ENCODE data around the gene PRPSAP1. TPM values are rescaled to one million over a fixed set of nuclear protein-coding genes. Genes with fewer than 3 reads are reported as not detected.
A peak's percentile ranks its signal among the peaks of the same experiment; 100 is the strongest.

The PRPSAP1 gene
- total RNA-seq, 1 experiment from 2014 or later = 42.6 TPM

DNA sequence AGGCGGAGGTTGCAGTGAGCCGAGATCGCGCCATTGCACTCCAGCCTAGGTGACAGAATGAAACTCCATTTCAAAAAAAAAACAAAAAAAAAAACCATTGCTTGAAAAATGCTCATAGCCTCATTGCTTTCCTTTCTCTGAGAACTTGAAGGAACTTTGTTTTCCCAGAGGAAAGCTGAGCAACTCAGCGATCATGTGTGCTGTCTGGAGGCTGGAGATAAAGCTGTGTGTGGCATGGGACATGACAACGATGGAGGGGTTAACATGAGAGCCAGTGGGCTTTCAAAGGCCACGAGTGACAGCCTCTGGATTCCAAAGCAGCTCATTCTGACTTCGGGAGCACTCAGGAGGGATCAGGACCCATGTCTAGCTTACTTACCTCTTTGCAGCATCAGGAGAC lies 24.1 kb downstream of the PRPSAP1 start:
- no peaks in the 10 kb centered on the region for H3K9me3 Mint-ChIP-seq (ENCODE audit: low read depth, unreplicated experiment)
- no peak overlapping the region for H3K4me3 Mint-ChIP-seq (ENCODE audit: low read depth, unreplicated experiment)
- no peak for DNase-seq
- H3K36me3 Mint-ChIP-seq (ENCODE audit: insufficient read depth, unreplicated experiment) = peaks cover 13% of the 10 kb centered on the region
- H3K27me3 Mint-ChIP-seq (ENCODE audit: unreplicated experiment) = no peaks in the 10 kb centered on the region
- TF ChIP-seq, protein P1, sequence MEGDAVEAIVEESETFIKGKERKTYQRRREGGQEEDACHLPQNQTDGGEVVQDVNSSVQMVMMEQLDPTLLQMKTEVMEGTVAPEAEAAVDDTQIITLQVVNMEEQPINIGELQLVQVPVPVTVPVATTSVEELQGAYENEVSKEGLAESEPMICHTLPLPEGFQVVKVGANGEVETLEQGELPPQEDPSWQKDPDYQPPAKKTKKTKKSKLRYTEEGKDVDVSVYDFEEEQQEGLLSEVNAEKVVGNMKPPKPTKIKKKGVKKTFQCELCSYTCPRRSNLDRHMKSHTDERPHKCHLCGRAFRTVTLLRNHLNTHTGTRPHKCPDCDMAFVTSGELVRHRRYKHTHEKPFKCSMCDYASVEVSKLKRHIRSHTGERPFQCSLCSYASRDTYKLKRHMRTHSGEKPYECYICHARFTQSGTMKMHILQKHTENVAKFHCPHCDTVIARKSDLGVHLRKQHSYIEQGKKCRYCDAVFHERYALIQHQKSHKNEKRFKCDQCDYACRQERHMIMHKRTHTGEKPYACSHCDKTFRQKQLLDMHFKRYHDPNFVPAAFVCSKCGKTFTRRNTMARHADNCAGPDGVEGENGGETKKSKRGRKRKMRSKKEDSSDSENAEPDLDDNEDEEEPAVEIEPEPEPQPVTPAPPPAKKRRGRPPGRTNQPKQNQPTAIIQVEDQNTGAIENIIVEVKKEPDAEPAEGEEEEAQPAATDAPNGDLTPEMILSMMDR (IDR thresholded peaks at IDR 0.05; ENCODE audit: unreplicated experiment) = no peak
- no peak overlapping the region for H3K27ac Mint-ChIP-seq (ENCODE audit: unreplicated experiment)
- CTCF ChIA-PET = interaction anchor here (0.7 to 0.8 kb wide), 2 partner anchors 25 to 41 kb away, joined by 3 read pairs; no protein-coding TSS in a partner anchor
- intact Hi-C loops (cut with micrococcal nuclease; ENCODE audit: unreplicated experiment) = no loop called here
- peaks cover 19% of the 10 kb centered on the region for H3K4me1 Mint-ChIP-seq (ENCODE audit: low read depth, unreplicated experiment)
- no TSS peak for BruUV-seq (replicated peaks)

DNA sequence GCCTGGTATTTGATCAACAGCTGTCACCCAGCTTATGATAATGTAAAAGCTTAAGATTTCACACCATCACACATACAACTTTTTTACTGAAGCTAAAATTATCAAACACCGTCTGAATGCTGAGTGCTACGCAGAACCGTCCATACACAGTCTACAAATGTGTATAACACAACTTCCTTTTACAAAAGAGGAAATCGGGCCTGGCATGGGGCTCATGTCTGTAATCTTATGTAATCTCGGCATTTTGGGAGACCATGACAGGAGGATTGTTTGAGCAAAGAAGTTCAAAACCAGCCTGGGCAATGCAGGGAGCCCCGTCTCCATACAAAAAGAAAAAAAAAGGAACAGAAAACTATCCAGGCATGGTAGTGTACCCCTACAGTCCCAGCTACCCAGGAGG lies 26.0 kb downstream of the PRPSAP1 start:
- BruUV-seq (replicated peaks) = no TSS peak
- intact Hi-C loops (cut with micrococcal nuclease; ENCODE audit: unreplicated experiment) = no loop called here
- Mint-ChIP-seq H3K27ac (ENCODE audit: unreplicated experiment) (no peak overlapping the region), H3K27me3 (ENCODE audit: unreplicated experiment) (no peaks in the 10 kb centered on the region), H3K4me1 (ENCODE audit: low read depth, unreplicated experiment) (peaks cover 19% of the 10 kb centered on the region), H3K36me3 (ENCODE audit: insufficient read depth, unreplicated experiment) (peaks cover 13% of the 10 kb centered on the region), H3K4me3 (ENCODE audit: low read depth, unreplicated experiment) (no peak overlapping the region), H3K9me3 (ENCODE audit: low read depth, unreplicated experiment) (no peaks in the 10 kb centered on the region)
- DNase-seq = no peak
- TF ChIP-seq, protein P1 (IDR thresholded peaks at IDR 0.05; ENCODE audit: unreplicated experiment) = no peak
- CTCF ChIA-PET = interaction anchor here (0.6 to 1.4 kb wide), 2 partner anchors 26 to 367 kb away, joined by 3 to 4 read pairs; partner anchors contain the start of gene PRPSAP1

DNA sequence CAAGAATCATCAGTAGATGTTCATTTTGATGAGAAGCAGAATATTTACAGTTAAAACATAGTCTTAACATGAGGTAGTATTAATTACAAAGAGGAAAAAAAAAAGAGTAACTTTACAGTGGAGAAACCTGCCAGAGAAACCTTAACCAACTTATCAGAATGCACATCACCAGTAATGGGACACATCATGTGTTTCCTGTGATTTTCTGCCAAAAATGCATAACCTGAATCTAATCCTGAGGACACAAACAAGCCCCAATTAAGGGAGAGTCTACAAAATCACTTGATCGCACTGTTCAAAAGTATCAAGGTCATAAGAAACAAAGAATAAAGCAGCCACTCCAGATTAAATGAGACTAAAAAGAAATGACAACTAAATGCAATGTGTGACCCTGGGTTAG lies 27.4 kb downstream of the PRPSAP1 start:
- no peak overlapping the region for H3K4me3 Mint-ChIP-seq (ENCODE audit: low read depth, unreplicated experiment)
- TSS peak; percentile 8 for BruUV-seq (replicated peaks)
- no peaks in the 10 kb centered on the region for H3K9me3 Mint-ChIP-seq (ENCODE audit: low read depth, unreplicated experiment)
- H3K36me3 Mint-ChIP-seq (ENCODE audit: insufficient read depth, unreplicated experiment) = peaks cover 13% of the 10 kb centered on the region
- H3K27me3 Mint-ChIP-seq (ENCODE audit: unreplicated experiment) = no peaks in the 10 kb centered on the region
- CTCF ChIA-PET = no interaction called here
- intact Hi-C loops (cut with micrococcal nuclease; ENCODE audit: unreplicated experiment) = no loop called here
- DNase-seq = no peak
- H3K27ac Mint-ChIP-seq (ENCODE audit: unreplicated experiment) = no peak overlapping the region
- TF ChIP-seq, protein P1 (IDR thresholded peaks at IDR 0.05; ENCODE audit: unreplicated experiment) = no peak
- peaks cover 10% of the 10 kb centered on the region for H3K4me1 Mint-ChIP-seq (ENCODE audit: low read depth, unreplicated experiment)

DNA sequence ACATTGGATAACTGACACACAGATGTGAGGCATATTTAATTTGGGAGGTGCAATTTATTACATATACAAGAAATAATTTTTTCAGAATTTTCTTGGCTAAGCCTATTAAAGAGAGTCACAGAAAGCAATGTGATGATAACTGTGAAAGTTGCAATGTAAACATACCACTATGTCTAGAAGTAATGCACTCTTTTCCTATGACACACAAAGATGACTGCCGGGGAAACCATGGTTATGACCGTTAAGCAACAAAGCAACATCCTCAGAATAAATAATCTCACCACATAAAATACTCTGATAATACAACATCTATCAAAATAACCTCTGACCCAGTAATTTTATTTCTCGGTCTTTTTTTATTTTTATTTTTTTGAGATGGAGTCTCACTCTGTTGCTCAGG lies 35.1 kb downstream of the PRPSAP1 start:
- H3K4me3 Mint-ChIP-seq (ENCODE audit: low read depth, unreplicated experiment) = no peak overlapping the region
- no peak overlapping the region for H3K27ac Mint-ChIP-seq (ENCODE audit: unreplicated experiment)
- H3K27me3 Mint-ChIP-seq (ENCODE audit: unreplicated experiment) = no peaks in the 10 kb centered on the region
- DNase-seq = no peak
- TF ChIP-seq, protein P1 (IDR thresholded peaks at IDR 0.05; ENCODE audit: unreplicated experiment) = no peak
- no peaks in the 10 kb centered on the region for H3K9me3 Mint-ChIP-seq (ENCODE audit: low read depth, unreplicated experiment)
- H3K4me1 Mint-ChIP-seq (ENCODE audit: low read depth, unreplicated experiment) = no peaks in the 10 kb centered on the region
- CTCF ChIA-PET = no interaction called here
- no peaks in the 10 kb centered on the region for H3K36me3 Mint-ChIP-seq (ENCODE audit: insufficient read depth, unreplicated experiment)
- BruUV-seq (replicated peaks) = no TSS peak
- intact Hi-C loops (cut with micrococcal nuclease; ENCODE audit: unreplicated experiment) = no loop called here
